Endothelial cell of umbilical vein (primary cell): Measurements from ENCODE around the gene FAM161B. TPM values are rescaled to one million over a fixed set of nuclear protein-coding genes. Genes with fewer than 3 reads are reported as not detected.

Experiments
- BruUV-seq: library from RNA; stranded (reverse); fragments of 400-500 nt; replicated peaks from 2 replicates; lab custom pipeline; 2021; lab: Mats Ljungman, UMichigan
- CTCF ChIA-PET: fragments of 300-600, 350-600 bp; sonication (Branson Sonifier 250); formaldehyde crosslinking; loops from one replicate; lab custom pipeline; 2021; ENCODE audit warnings: antibody characterized with exemption, inconsistent platforms; lab: Charles Lee
- POLR2A ChIA-PET: fragments of 300-600, 350-600 bp; sonication (Branson Sonifier 250); formaldehyde crosslinking; loops from one replicate; lab custom pipeline; 2021; ENCODE audit warnings: antibody characterized with exemption, inconsistent platforms; lab: Charles Lee
- DNase-seq: peaks from one replicate; pipeline ENCODE4 v3.0.0-alpha.2; 2011; ENCODE audit warnings: low read depth, low spot score
- FAIRE-seq: peaks from 2 replicates; lab custom pipeline; 2011; peaks lifted over from hg19 to GRCh38; lab: Jason Lieb, UNC
- H2AFZ ChIP-seq: 2 replicates; pipeline ENCODE4 v1.6.0; 2012; ENCODE audit warnings: low read depth, low read length, control low read depth, inconsistent platforms
- H3K27ac ChIP-seq: 2 replicates; pipeline ENCODE4 v1.5.1; 2011; ENCODE audit warnings: low read depth, mild to moderate bottlenecking, control low read depth, low read length, moderate library complexity; ENCODE audit not compliant: insufficient read depth
- H3K27me3 ChIP-seq, 2 experiments: 2 replicates each; pipeline versions ENCODE4 v1.6.0 to v1.6.1; 2011; ENCODE audit warnings: low read length in 2 of 2, mixed read lengths in 1 of 2; ENCODE audit not compliant: control insufficient read depth in 2 of 2, insufficient read depth in 2 of 2
- H3K36me3 ChIP-seq, 2 experiments: 2 replicates in 1 of 2; 3 replicates in 1 of 2; pipeline ENCODE4 v1.5.1; 2011; ENCODE audit warnings: low read length in 2 of 2, mild to moderate bottlenecking in 1 of 2, moderate library complexity in 1 of 2; ENCODE audit not compliant: control insufficient read depth in 2 of 2, insufficient read depth in 2 of 2; ENCODE audit errors: extremely low read depth in 1 of 2
- H3K4me1 ChIP-seq: 3 replicates; pipeline ENCODE4 v1.5.1; 2011; ENCODE audit warnings: mild to moderate bottlenecking, low read length; ENCODE audit not compliant: control insufficient read depth, insufficient read depth; ENCODE audit errors: extremely low read depth
- H3K4me2 ChIP-seq: 2 replicates; pipeline ENCODE4 v1.6.1; 2011; ENCODE audit warnings: low read length, control low read depth, mixed read lengths; ENCODE audit not compliant: insufficient read depth
- H3K4me3 ChIP-seq, 3 experiments: fragments of 200-600 bp in 1 of 3; sonication (generic), shearing (Covaris generic) in 1 of 3; replicated peaks in 1 of 3; 2 replicates each; pipeline ENCODE4 v1.5.1; 2011 to 2016; ENCODE audit warnings: control low read depth in 3 of 3, low read length in 3 of 3, mild to moderate bottlenecking in 2 of 3, inconsistent platforms in 1 of 3, low read depth in 1 of 3, moderate library complexity in 1 of 3; ENCODE audit not compliant: insufficient read depth in 1 of 3
- H3K79me2 ChIP-seq: 2 replicates; pipeline ENCODE4 v1.6.0; 2012; ENCODE audit warnings: low read length, inconsistent platforms; ENCODE audit not compliant: control insufficient read depth, insufficient read depth
- H3K9ac ChIP-seq: replicated peaks from 2 replicates; pipeline ENCODE3; 2011; ENCODE audit warnings: low read length, control low read depth; ENCODE audit not compliant: insufficient read depth; ENCODE audit errors: extremely low read depth
- H3K9me1 ChIP-seq: replicated peaks from 3 replicates; pipeline ENCODE4 v1.6.0; 2011; ENCODE audit warnings: mild to moderate bottlenecking, low read length; ENCODE audit not compliant: control insufficient read depth, insufficient read depth; ENCODE audit errors: extremely low read depth
- H3K9me3 ChIP-seq: replicated peaks from 2 replicates; pipeline ENCODE4 v1.5.1; 2012; ENCODE audit warnings: low read length, inconsistent platforms; ENCODE audit not compliant: control insufficient read depth, insufficient read depth
- H4K20me1 ChIP-seq: replicated peaks from 2 replicates; pipeline ENCODE3; 2011; ENCODE audit warnings: mild to moderate bottlenecking, low read length; ENCODE audit not compliant: control insufficient read depth, insufficient read depth; ENCODE audit errors: extremely low read depth
- JUN ChIP-seq: IDR thresholded peaks from 2 replicates; pipeline ENCODE4 v1.6.1; 2011; ENCODE audit warnings: borderline replicate concordance, low read depth; ENCODE audit not compliant: insufficient read length, insufficient read depth
- POLR2AphosphoS5 ChIP-seq: IDR thresholded peaks from 2 replicates; pipeline ENCODE4 v1.6.1; 2012; ENCODE audit warnings: low read depth, mild to moderate bottlenecking, control low read depth, low read length, moderate library complexity; ENCODE audit not compliant: insufficient read depth
- dilution Hi-C: fragments of 300-500 bp; cut with MboI; formaldehyde crosslinking; loops from one replicate; pipeline ENCODE4 v1.15.0; 2019; ENCODE audit warnings: low sequenced_read_pairs; ENCODE audit not compliant: extremely low pct_ligation_motif_present
- intact Hi-C: fragments of 100-400 bp; cut with micrococcal nuclease; formaldehyde crosslinking; loops from one replicate; pipeline ENCODE4 v1.10.0; 2022
- polyA plus RNA-seq, 4 experiments: library from polyadenylated mRNA; depleted of rRNA in 3 of 4; stranded (reverse) in 3 of 4; unstranded in 1 of 4; fragments of >200 nt; gene quantifications; 2 replicates each; pipeline versions ENCODE4 v1.2.1 to v1.2.3, GENCODE V29; 2011 to 2012; ENCODE audit warnings: missing spikeins in 1 of 4
- small RNA-seq: library from RNA; depleted of rRNA; stranded (forward); fragments of <200 nt; gene quantifications from one replicate; pipeline ENCODE3, GENCODE V24; 2012; ENCODE audit warnings: low replicate concordance, low read depth; ENCODE audit not compliant: insufficient read depth, insufficient read length
- total RNA-seq: library from RNA; stranded (reverse); gene quantifications from 2 replicates; pipeline ENCODE4 v1.2.3, GENCODE V29; 2021

The FAM161B gene
- total and polyA plus RNA-seq, 2 donors (not counting 3 experiments of a cell fraction or from before 2014, with no cell fraction given): 1.6 to 3.1 TPM

DNA sequence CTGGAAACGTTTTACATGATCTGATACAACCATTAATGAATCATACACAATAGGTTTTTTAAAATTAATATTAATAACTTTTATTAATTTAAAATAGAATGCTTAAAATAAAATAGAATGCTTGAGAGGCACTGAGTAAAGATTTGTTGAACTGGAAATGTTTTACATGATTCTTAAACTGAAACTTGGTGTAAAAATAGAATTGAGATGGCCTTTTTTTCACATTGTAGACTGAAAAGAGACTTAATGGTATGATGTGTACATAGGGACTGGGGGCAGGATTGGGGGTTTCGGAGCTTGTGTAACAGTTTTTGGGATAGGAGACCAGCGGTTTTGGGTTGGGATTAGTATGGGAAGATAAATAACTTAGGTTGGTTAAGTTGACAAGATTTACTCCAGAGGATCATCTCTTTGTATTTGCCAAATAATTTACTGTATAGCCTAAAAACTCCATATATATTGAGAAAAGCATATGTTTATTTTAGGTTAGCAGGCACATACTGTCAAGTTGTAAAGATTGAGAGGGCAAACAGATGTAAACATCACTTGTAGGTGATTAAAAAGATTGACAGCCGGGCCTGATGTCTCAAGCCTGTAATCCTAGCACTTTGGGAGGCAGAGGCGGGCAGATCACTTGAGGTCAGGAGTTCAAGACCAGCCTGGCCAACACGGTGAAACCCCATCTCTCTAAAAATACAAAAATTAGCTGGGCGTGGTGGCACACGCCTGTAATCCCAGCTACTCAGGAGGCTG lies 65.3 kb downstream of the FAM161B start:
- H3K27me3 ChIP-seq: no peaks in the 10 kb centered on the region
- no peak overlapping the region for H3K4me2 ChIP-seq
- no peak overlapping the region for H3K4me3 ChIP-seq
- DNase-seq (no peak), FAIRE-seq (no peak)
- H3K9me3 ChIP-seq: no peaks in the 10 kb centered on the region
- POLR2A ChIA-PET: no interaction called here
- H3K79me2 ChIP-seq: peaks cover 42% of the 10 kb centered on the region
- no peaks in the 10 kb centered on the region for H4K20me1 ChIP-seq
- no TSS peak for BruUV-seq
- no peaks in the 10 kb centered on the region for H3K9me1 ChIP-seq
- no peak overlapping the region for H2AFZ ChIP-seq
- no peak for TF ChIP-seq POLR2AphosphoS5
- TF ChIP-seq JUN: no peak
- dilution Hi-C loops: no loop called here
- intact Hi-C loops: no loop called here
- peaks cover 18% of the 10 kb centered on the region for H3K4me1 ChIP-seq
- CTCF ChIA-PET: no interaction called here
- no peaks in the 10 kb centered on the region for H3K36me3 ChIP-seq
- no peak overlapping the region for H3K9ac ChIP-seq
- H3K27ac ChIP-seq: no peak overlapping the region

Small RNA genes within 50 kb of the gene (small RNA-seq; reads per million reads assigned to genes)
- gene RF00019: not detected

Other genes with a start within 250 kb of the FAM161B start
- 82.4 and 82.6 TPM in 2 replicates for gene PNMA1, start 235.7 kb downstream of the FAM161B start, total RNA-seq
- gene PNMA1, start 235.7 kb downstream of the FAM161B start, polyA plus RNA-seq: 25.8 and 29.8 TPM in 2 replicates
- gene PTGR2, start 98.3 kb downstream of the FAM161B start, total RNA-seq: 3.6 and 5.6 TPM in 2 replicates
- 0.75 and 1.1 TPM in 2 replicates for gene PTGR2, start 98.3 kb downstream of the FAM161B start, polyA plus RNA-seq
- gene ZNF410, start 63.2 kb downstream of the FAM161B start, total RNA-seq: 39.2 and 45.0 TPM in 2 replicates
- 18.8 and 21.8 TPM in 2 replicates for gene ZNF410, start 63.2 kb downstream of the FAM161B start, polyA plus RNA-seq
- 20.3 and 20.7 TPM in 2 replicates for gene COQ6, start 208 bp upstream of the FAM161B start, total RNA-seq
- gene COQ6, start 208 bp upstream of the FAM161B start, polyA plus RNA-seq: 34.7 and 35.3 TPM in 2 replicates
- 13.0 and 14.7 TPM in 2 replicates for gene ENTPD5, start 69.2 kb upstream of the FAM161B start, total RNA-seq
- gene ENTPD5, start 69.2 kb upstream of the FAM161B start, polyA plus RNA-seq: 8.4 TPM in 2 replicates
- gene BBOF1, start 69.3 kb upstream of the FAM161B start, total RNA-seq: 2.2 and 2.3 TPM in 2 replicates
- 0.54 and 0.63 TPM in 2 replicates for gene BBOF1, start 69.3 kb upstream of the FAM161B start, polyA plus RNA-seq
- 7.3 and 10.2 TPM in 2 replicates for gene ALDH6A1, start 134.4 kb upstream of the FAM161B start, total RNA-seq
- 5.1 and 5.2 TPM in 2 replicates for gene ALDH6A1, start 134.4 kb upstream of the FAM161B start, polyA plus RNA-seq
- gene LIN52, start 134.9 kb upstream of the FAM161B start, total RNA-seq: 9.7 and 10.5 TPM in 2 replicates
- 4.8 and 6.6 TPM in 2 replicates for gene LIN52, start 134.9 kb upstream of the FAM161B start, polyA plus RNA-seq